HG03342 (cell line): ENCODE data around the gene SDHAF1.

Experiments
- ATAC-seq: cut with Tn5 transposase; IDR thresholded peaks from one replicate; pipeline ENCODE4 v1.9.1; 2021; ENCODE audit warnings: mild to moderate bottlenecking, moderate library complexity; ENCODE audit not compliant: unreplicated experiment

Gene SDHAF1

DNA sequence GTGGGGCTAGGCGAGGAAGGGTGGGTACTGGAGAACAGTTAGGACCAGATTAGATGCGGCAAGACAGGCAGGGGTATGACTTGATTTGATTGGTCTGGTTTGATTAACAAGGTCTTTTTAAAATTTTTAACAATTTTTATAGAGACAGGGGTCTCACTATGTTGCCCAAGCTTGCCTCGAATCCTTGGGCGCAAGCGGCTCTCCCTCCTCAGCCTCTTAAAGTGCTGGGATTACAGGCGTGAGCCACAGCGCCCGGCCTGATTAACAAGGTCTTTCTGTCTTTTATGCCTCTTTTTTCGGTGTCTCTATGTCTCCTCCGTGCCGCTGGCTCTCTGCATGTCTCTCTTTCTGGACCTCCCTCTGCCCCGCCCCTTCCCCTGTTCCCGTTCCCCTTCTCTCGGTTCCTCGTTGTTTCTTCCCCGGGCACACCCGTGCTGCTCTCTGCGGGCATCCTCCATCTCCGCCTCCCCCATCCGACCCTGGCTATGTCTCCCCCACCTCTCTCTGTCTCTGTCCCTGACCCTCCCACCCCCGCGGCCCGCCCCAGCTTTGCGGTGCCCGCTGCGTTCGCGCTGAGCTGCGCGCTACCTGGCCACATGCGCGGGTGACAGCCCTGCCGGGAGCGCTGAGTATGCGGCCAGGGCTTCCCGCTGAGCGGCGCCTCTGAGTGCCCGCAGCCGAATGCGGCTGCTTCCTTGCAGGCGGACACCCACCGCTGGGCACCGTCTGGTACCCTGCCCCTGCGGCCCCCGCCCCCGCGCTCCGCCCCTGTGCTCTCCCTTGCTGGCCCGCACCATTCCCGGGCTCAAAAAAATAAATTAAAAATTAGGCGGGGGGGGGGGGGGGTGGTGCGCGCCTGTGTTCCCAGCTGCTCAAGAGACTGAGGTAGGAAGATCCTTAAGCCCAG is 8.1 kb upstream of the SDHAF1 start:
- ATAC-seq: no peak

DNA sequence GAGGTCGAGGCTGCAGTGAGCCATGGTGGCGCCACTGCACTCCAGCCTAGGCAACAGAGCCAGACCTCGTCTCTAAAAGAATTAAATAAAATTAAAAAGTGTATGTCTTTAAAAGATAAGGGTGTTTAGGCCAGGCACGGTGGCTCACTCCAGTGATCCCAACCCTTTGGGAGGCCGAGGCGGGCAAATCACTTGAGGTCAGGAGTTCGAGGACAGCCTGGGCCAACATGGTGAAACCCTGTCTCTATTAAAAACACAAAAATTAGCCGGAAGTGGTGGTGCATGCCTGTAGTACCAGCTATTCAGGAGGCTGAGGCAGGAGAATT is 7.5 kb upstream of the SDHAF1 start:
- no peak for ATAC-seq

DNA sequence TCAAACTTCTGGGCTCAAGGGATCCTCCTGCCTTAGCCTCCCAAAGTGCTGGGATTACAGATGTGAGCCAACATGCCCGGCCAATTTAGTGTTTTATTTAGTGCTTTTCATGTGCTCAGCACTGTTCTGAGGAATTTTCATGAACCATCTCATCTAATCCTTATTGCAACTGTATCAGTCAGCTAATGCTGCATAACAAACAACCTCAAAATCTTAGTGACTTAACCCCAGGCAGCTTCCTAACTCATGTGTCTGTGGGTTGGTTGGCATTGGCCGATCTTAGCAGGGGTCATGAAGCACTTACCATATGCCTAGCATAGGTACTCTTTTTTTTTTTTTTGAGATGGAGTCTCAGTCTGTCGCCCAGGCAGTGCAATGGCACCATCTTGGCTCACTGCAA is 6.2 kb upstream of the SDHAF1 start:
- no peak for ATAC-seq

DNA sequence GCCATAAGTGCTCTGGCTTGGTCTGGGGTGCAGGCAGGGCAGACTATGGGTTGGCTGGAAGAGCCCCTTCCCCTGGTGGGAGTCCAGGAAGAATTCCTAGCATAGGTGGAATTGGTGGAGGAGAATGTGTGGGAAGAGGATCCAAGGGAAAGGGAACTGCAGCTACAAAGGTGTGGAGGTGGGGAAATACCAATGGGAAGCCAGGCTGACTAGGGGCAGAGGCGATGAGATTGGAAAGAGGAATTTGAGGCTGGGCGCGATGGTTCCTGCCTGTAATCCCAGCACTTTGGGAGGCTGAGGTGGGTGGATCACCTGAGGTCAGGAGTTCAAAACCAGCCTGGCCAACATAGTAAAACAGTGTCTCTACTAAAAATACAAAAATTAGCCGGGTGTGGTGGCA is 4.8 kb upstream of the SDHAF1 start:
- no peak for ATAC-seq

DNA sequence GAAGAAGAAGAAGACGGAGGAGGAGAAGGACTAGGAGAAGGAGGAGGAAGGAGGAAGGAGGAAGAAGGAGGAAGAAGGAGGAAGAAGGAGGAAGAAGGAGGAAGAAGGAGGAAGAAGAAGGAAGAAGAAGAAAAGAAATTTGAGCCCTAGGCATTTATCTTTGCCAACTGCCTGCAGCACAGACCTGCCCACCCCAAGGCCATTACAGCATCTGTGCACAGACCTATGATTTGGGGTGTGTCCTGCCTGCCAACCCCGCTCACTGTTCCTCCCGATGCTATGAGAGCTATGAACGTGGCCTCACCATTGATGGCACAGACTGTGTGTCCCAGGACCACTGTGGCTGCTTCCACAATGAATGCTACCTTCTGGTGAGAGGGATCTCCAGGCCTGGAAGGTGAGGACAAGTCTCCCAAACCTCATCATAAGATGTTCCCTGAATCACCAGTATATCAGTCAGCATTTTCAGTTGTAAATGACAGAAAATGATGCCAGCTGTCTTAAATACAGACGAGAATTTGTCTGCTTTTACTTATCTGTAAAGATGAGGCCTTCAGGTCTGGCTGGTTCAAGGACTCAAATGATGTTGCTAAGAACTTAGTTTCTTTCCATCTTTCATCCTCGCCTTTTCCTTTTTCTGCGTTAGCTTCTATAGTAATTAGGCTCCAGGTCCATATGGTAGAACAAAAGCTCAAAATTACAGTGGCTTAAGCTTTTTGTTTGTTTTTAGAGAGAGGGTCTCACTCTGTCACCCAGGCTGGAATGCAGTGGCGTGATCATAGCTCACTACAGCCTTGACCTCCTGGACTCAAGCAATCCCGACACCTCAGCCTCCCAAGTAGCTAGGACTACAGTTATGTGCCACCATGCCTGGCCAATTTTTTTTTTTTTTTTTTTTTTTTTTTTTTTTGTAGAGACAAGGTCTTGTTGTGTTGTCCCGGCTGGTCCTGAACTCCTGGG is 3.9 kb upstream of the SDHAF1 start:
- ATAC-seq: no peak

DNA sequence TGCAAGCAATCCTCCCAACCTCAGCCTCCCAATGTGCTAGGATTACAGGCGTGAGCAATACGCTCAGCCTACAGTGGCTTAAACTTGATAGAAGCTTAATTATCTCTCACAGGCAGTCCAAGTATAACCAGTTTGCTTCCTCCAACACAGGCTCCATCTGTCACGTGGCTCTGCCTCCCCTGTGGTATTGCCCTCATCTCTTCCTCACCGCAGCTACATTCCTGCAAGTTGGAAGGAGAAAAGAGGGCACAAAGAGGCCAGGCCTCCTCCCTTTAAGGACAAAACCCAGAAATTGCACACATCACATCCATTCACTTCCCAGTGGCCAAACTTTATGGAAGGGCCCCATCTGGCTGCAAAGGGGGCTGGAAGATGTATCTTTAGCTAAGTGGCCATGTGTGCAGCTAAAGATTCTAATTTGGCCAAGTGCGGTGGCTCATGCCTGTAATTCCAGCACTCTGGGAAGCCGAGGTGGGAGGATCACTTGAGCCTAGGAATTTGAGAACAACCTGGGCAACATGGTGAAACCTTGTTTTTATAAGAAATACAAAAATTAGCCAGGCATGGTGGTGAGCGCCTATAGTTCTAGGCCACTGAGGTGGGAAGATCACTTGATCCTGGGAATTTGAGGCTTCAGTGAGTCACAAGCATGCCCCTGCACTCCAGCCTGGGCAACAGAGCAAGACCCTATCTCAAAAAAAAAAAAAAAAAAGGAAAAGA is 3.1 kb upstream of the SDHAF1 start:
- ATAC-seq: no peak

DNA sequence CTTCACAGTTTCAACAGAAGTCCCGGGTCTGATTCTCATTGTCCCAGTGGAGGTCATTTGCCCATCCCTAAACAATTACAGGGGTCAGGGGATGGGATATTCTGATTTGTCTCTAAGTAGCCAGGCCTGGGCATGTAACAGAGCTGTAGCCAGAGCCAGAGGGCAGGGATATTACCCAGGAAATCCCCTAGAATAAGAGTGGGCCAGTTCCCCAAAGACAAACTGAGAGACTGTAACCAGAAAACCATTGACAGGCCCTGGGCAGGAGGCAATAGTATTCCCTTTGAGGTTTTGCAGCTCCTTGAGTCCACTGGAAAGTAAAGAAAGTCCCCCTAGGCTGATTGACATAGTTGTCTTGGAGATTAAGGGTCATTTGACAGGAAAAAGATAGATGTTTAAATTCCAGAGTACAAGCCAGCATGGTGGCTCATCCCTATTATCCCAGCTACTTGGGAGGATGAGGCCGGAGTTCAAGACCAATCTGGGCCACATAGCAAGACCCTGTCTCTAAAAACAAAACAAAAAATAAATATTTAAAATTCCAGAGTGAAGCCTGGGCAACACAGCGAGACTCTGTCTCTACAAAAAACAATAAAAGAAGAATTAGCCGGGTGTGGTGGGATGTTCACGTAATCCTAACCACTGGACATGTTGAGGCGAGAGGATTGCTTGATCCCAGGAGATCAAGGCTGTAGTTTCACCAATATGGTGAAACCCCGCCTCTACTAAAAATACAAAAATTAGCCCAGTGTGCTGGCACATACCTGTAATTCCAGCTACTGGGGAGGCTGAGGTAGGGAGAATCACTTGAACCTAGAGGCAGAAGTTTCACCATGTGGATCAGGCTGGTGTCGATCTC is 1.9 kb upstream of the SDHAF1 start:
- no peak for ATAC-seq

DNA sequence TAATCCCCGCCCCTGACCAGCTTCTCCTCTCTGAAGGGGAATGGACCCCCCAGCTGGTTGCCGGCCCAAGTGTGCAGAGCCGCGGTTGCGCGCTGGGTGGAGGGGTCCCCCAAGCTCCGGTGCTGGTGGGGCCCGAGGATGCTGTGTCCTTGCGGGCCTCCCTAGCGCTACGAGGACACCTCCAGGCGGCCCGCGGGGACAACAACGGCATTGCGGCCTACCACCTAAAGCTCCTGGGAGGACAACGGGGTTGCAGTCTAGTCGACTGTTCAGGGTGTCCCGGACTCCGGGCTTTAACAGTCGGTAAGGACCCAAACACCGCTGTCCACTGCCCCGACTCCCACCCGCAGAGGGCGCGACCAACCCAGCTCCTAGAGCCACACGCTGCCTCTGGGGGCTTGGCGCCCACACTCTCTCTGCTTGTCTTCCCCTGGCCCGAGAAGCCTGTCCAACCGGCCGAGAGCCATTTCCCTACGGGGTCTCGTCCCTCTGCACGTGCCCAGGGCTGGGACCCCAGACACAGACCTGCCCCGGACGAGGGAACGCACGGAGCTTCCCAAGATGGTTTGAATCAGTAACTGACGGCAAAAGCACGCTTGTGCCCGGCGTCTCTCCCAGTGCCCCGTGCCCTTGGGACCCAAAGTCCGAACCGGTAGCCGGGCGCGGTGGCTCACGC is 927 bp upstream of the SDHAF1 start:
- no peak for ATAC-seq

DNA sequence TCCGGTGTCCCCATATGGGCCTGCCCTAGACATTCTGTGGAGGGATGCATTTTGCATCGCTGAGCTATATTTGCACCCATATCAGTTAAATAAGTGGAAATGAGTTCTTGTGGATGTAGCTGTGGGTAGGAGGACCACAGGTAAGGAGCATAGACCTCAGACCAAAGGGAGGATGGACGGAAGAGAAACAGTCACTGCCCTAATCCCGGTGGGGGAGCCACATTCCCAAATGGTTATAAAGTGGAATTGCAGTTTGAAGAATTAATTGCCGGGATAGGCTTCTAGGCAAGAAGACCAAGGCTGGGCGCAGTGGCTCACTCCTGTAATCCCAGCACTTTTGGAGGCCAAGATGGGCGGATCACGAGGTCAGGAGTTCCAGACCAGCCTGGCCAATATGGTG is 1.8 kb downstream of the SDHAF1 start:
- ATAC-seq: no peak

DNA sequence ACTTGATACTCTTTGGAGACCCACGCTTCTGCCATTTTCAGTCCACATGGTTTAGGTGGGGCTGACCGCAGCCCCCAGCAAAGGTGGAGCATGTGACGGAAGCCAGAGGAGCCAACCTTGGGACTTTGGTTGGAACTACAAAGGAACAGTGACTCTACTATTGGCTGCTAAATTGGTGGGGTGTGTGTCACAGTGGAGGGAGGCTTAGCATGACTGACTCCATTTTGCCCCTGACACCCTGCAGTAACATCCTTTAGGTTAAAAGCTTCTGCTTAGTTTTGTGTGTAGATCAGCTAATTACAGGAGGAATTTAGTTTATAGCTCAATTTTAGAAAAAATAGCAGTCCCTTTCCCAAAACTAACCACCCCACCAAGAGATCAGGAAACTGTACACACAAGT is 6.6 kb downstream of the SDHAF1 start:
- no peak for ATAC-seq

DNA sequence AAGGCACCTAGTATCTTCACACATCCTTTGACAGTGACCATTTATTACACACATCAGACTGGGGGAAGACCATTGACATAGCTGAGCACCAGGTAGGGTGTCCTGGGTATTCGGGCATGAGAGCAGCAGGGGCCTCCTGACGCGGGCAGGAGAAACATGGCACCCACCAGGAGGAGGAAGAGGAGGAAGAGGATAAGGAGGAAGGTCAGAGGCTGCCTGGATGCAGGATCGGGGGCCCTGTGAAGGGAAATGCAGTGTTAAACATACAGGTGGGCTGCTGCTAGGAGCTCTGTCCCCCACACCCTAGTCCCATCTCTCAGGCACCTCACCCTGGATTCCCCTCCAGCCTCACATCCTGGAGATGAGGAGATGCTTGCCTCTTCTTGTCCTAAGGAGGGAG is 8.3 kb downstream of the SDHAF1 start:
- ATAC-seq: no peak

DNA sequence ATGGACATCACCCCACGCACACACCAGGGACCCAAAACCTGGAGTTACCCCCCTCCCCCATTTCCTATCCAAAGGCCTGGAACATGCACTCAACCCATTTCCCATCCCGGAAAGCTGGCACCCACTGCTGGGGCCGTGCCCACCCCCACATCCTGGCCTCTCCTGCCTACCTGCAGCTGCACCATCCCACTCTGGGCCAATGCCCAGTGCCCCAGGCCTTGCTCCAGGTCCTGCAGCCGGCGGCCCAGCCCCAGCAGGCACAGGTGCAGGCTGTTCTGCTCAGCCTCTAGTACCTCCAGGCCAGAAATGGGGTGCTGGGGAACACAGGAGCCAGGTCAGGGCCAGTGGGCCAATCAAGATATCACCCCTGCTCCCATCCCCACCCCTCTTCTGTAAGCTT is 12.0 kb downstream of the SDHAF1 start:
- ATAC-seq: no peak

DNA sequence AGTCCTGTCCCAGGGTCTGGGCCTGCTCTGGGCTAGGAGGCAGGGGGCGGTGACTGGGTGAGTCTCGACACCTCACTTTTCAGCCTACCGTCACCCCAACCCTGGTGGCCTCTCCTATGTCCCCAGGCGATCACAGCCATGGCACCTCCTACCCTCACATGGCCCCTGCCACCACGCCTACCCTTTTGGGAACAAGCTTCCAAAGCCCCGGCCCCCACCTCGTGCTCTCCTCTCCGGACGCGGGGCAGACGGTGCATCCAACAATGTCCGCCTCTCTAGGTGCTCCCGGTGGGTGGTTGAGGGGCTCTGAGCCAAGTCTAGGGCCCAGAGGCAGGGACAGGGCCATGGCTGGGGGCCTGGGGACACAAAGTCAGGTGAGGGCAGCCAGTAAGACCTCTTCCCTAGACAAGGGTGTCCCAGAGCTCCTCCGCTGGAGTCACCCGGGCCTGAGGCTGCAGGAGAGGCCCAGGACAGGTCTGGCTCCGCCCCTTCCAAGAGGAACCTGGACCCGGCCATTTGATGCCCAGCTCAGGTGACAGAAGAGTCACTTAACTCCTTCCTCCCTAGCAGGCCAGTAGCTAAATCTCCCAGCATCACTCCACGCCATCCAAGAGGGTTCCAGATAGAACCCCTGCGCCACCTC is 13.5 kb downstream of the SDHAF1 start, which contains the start of gene SYNE4:
Gene SYNE4 (minus strand): TSS at position 478 of the 643 bp plus-strand sequence. CDS start 132 bp downstream, at position 346.
- no peak for ATAC-seq

DNA sequence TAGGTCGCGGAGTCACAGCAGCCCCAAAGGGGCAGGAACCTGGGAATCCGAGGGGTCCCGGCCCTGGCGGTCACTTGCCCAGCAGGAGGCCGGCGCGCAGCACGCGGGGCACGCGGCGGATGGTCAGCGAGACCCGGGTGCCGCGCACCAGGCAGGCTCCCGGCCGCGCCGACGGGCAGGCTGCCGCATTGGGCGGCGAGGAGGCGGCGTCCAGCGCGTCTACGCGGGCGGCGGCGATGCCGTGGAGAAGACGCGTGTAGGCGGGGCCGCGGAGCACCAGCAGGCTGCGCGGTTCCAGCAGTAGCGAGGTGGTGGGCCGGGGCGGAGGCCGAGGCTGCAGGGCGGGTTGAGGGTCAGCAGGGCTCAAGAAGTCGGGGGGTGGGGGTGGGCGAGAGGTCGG is 14.2 kb downstream of the SDHAF1 start:
- ATAC-seq: no peak

DNA sequence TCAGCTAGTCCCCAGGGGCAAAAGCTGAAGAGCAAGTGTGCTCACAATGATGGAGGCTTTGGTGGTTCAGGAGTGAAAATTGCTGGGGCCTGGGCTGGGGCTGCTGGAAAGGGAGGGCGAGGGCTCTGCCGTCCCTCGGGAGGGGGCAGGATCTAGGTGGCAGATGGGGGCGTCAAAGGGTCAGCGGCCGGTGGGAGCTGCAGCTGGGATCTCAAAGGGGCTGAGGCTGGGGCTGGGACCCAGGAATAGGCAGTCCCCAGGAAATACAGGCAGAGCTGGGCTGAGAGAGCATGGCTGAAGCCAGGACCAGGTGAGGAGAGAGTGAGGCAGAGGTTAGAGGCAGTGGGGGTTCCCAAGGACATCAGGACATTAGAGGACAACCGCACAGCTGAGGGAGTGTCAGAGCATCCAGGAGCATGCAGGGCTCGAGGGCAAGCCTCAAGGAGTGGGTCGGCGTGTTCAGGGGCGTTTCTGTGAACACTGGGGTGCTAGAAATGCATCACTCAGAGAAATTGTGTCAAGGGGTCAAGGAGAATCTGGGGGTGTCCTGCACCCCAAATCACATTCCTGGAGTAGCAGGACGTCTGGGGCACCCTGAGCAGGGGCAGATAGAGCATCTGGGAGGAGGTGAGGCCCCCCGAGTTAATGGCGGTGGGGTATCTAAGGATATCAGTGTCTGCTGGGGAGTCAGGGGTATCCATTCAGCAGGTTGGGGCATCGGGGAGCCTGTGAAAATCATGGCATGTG is 14.8 kb downstream of the SDHAF1 start:
- no peak for ATAC-seq

DNA sequence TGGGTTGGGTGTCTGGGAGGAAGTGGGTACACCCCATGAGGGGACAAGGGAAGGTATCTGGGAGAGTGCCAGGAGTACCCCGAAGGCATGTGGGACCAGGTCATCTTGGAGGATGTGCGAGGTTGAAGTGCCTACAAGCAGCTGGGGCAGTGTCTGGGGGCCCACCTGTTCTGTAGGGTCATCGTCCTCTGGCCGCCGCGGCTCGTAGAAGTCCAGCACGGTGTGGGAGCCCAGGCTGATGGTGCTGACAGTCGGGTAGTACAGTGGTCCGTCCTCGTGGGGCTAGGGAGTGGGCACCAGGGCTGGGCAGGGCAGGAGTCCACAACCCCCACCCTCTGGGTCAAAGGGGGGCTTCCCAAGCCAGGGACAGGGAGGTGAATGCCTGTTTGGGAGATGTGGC is 15.4 kb downstream of the SDHAF1 start:
- no peak for ATAC-seq

DNA sequence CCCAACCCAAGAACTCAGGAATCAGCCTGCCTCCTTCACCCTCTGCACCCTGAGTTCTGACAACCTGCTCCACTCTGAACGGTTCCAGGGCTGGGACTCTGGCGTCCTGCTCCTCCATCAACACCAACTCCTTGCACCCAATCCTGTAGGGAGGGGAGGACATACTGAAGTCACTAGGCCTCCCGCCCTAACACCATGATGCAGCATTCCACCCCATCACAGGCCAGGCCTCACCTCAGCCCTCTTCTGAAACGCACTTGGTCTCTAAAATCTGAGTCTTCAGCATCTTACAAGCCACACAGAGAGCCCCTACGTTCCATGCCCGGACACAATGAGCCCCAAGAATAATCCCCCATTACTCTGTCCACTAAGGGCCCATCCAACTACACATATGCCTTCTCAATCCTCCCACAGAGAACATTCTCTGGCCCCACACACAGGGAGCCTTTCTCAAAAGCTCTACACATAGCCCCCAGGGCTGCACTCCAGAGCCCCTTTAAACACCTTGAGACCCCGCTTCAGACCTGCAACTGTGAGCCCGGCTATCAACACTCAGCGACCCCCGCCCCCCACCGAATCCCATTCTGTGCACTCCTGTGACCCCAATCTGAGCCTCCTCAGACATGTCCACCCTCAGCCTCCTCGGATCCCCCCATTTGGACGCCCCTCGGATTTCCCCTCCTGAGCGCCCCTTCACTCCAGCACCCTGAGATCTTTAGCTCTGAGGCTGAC is 18.5 kb downstream of the SDHAF1 start:
- no peak for ATAC-seq
